ENCODE data around the gene MMAB.

Gene MMAB

DNA sequence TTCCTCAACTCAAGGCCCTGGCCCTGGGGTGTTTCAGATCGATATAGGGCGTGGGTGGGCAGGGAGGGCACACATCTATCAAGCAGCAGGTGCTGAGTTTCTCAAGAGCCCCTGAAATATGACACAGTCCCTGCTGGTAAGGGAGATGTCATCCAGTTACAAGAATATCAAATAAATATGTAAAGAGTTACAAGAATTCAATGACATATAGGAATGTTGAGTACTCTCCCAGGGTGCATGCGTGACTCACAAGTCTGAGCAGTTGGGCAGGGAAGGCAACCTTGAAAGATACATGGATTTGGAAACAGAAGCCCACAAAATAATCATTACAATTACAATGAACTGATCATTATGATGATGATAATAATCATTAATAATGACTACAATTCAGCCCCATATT, 35.5 kb upstream of the MMAB start:
- Histone ChIP-seq H3K36me3 (ENCODE audit: low read depth) (no peaks in the 10 kb centered on the region), H3K9me3 (ENCODE audit: severe bottlenecking) (no peaks in the 10 kb centered on the region), H3K27ac (ENCODE audit: poor library complexity, severe bottlenecking) (no peak overlapping the region), H3K27me3 (ENCODE audit: insufficient read depth, poor library complexity, severe bottlenecking) (peaks cover 7% of the 10 kb centered on the region), H3K4me3 (ENCODE audit: severe bottlenecking) (no peak overlapping the region), H3K4me1 (ENCODE audit: insufficient read depth, poor library complexity, severe bottlenecking) (no peaks in the 10 kb centered on the region)
- DNase-seq (ENCODE audit: low spot score) = no peak
- TF ChIP-seq, protein P1, sequence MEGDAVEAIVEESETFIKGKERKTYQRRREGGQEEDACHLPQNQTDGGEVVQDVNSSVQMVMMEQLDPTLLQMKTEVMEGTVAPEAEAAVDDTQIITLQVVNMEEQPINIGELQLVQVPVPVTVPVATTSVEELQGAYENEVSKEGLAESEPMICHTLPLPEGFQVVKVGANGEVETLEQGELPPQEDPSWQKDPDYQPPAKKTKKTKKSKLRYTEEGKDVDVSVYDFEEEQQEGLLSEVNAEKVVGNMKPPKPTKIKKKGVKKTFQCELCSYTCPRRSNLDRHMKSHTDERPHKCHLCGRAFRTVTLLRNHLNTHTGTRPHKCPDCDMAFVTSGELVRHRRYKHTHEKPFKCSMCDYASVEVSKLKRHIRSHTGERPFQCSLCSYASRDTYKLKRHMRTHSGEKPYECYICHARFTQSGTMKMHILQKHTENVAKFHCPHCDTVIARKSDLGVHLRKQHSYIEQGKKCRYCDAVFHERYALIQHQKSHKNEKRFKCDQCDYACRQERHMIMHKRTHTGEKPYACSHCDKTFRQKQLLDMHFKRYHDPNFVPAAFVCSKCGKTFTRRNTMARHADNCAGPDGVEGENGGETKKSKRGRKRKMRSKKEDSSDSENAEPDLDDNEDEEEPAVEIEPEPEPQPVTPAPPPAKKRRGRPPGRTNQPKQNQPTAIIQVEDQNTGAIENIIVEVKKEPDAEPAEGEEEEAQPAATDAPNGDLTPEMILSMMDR (IDR thresholded peaks at IDR 0.05; ENCODE audit: poor library complexity, severe bottlenecking) = no peak
- ATAC-seq (ENCODE audit: low read depth) = no peak

DNA sequence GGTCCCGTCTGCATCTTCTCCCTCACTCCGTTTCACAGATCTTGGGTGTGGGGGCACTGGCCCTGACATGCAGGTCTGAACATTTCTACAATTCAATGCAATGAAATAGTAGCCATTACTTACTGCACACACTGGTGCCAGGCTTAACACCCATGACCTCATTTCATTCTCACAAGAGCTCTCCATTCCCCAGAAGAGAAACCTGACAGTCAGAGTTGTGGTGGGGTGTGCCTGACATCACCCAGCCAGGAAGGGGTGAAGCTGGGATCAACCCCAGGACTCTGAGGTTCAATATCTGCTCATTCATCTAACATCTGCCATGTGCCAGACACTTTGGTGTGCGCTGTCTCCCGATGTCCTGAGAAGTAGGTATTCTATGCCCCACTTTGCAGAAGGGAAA, 35.0 kb upstream of the MMAB start:
- Histone ChIP-seq H3K36me3 (ENCODE audit: low read depth) (no peaks in the 10 kb centered on the region), H3K9me3 (ENCODE audit: severe bottlenecking) (no peaks in the 10 kb centered on the region), H3K4me3 (ENCODE audit: severe bottlenecking) (no peak overlapping the region), H3K27ac (ENCODE audit: poor library complexity, severe bottlenecking) (no peak overlapping the region), H3K27me3 (ENCODE audit: insufficient read depth, poor library complexity, severe bottlenecking) (peaks cover 3% of the 10 kb centered on the region), H3K4me1 (ENCODE audit: insufficient read depth, poor library complexity, severe bottlenecking) (no peaks in the 10 kb centered on the region)
- ATAC-seq (ENCODE audit: low read depth) (no peak), DNase-seq (ENCODE audit: low spot score) (no peak)
- TF ChIP-seq, protein P1 (IDR thresholded peaks at IDR 0.05; ENCODE audit: poor library complexity, severe bottlenecking) = no peak

DNA sequence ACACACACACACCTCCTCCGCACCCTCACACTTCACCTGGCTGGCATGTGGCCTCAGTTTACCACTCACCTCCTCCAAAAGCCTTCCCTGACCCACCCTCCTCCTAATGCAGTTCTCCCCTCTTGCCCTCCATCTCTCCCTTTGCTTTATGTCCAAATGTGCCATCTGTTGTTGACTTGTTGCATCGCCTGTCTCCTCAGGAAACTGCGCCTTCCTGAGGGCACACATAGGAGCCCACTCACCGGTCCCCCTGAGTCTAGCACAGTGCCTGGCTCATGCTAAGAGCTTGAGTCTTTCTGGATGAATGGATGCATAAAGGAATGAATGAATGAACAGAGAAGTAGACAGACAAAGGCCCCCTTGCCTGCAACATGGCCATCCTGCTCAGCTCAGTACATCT, 34.3 kb upstream of the MMAB start:
- Histone ChIP-seq H3K9me3 (ENCODE audit: severe bottlenecking) (no peaks in the 10 kb centered on the region), H3K27me3 (ENCODE audit: insufficient read depth, poor library complexity, severe bottlenecking) (peaks cover 3% of the 10 kb centered on the region), H3K27ac (ENCODE audit: poor library complexity, severe bottlenecking) (no peak overlapping the region), H3K4me3 (ENCODE audit: severe bottlenecking) (no peak overlapping the region), H3K36me3 (ENCODE audit: low read depth) (no peaks in the 10 kb centered on the region), H3K4me1 (ENCODE audit: insufficient read depth, poor library complexity, severe bottlenecking) (no peaks in the 10 kb centered on the region)
- no peak for ATAC-seq (ENCODE audit: low read depth)
- no peak for DNase-seq (ENCODE audit: low spot score)
- TF ChIP-seq, protein P1 (IDR thresholded peaks at IDR 0.05; ENCODE audit: poor library complexity, severe bottlenecking) = no peak

DNA sequence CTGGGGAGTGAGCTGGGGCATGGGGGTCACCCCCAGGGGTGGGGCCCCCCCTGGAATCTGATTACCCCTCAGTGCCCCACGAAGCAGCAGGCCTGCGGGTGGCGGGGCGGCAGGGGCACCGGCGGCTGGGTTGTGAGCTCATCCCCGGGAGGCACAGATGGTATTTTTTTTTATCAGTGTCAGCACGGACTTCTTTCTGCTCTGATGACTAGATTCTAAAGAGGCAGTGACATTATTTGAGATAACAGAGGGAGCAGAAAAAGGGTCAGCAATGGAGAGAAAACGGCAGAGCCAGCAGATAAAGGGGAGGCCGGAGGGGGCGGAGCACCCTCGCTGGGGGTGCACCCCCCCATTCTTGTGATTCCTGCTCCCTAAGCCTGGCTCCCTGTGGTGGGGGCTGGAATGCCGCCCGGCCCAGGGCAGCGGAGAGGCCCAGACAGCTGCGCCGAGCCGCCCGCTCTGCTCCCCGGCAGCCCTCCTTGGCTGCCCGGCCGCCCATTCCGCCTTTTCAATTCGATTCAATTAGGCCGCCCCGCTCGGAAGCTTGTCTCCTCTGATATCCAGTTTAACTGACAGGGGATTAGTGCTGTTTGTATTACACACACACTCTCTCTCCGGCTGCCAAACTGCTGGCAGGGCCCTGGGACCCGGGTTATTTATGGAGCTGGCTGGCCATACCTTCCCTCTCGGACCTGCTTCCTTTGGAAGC, 33.2 kb upstream of the MMAB start:
- H3K4me1 ChIP-seq (ENCODE audit: insufficient read depth, poor library complexity, severe bottlenecking) = no peaks in the 10 kb centered on the region
- DNase-seq (ENCODE audit: low spot score) (no peak), ATAC-seq (ENCODE audit: low read depth) (no peak)
- H3K4me3 ChIP-seq (ENCODE audit: severe bottlenecking) = no peak overlapping the region
- no peaks in the 10 kb centered on the region for H3K9me3 ChIP-seq (ENCODE audit: severe bottlenecking)
- H3K27ac ChIP-seq (ENCODE audit: poor library complexity, severe bottlenecking) = no peak overlapping the region
- peaks cover 3% of the 10 kb centered on the region for H3K27me3 ChIP-seq (ENCODE audit: insufficient read depth, poor library complexity, severe bottlenecking)
- H3K36me3 ChIP-seq (ENCODE audit: low read depth) = no peaks in the 10 kb centered on the region
- TF ChIP-seq, protein P1 (IDR thresholded peaks at IDR 0.05; ENCODE audit: poor library complexity, severe bottlenecking) = no peak

DNA sequence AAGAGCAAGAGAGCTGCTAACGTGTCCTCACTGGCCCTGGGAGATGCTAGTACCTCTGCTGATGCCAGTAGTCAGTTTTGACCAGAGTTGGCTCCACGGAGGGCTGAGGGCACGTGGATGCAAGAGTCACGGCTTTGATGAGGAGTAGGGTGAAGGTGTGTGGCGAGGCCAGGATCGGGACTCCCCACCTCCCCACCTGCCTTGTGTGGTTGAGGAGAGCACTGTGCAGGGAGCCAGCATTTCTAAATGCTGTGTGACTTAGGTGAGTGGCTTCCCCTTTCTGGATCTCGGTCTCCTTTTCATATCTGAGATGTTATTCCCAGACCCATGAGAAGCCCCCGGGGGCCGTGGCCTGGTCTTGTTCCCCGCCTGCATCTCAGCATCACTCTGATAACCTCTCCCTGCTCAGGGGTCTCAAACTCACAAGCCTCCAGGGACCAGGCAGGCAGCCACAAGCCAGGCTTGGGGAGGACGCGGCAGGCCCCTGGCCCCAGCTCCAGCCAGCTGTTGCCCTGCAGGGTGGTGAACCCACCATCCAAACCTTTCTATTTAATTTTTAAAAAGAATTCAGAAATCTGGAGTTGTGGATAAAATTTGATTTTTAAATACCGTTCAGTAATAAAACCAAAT, 32.4 kb upstream of the MMAB start:
- no peak for ATAC-seq (ENCODE audit: low read depth)
- H3K36me3 ChIP-seq (ENCODE audit: low read depth) = no peaks in the 10 kb centered on the region
- no peak overlapping the region for H3K4me3 ChIP-seq (ENCODE audit: severe bottlenecking)
- no peak for DNase-seq (ENCODE audit: low spot score)
- TF ChIP-seq, protein P1 (IDR thresholded peaks at IDR 0.05; ENCODE audit: poor library complexity, severe bottlenecking) = no peak
- no peaks in the 10 kb centered on the region for H3K9me3 ChIP-seq (ENCODE audit: severe bottlenecking)
- H3K4me1 ChIP-seq (ENCODE audit: insufficient read depth, poor library complexity, severe bottlenecking) = no peaks in the 10 kb centered on the region
- H3K27ac ChIP-seq (ENCODE audit: poor library complexity, severe bottlenecking) = no peak overlapping the region
- H3K27me3 ChIP-seq (ENCODE audit: insufficient read depth, poor library complexity, severe bottlenecking) = peaks cover 3% of the 10 kb centered on the region
